K562 (cell line): ENCODE measurements around the gene FLRT1. TPM values are rescaled to one million over a fixed set of nuclear protein-coding genes. Genes with fewer than 3 reads are reported as not detected.

Experiments
- AFF4 ChIP-seq: sonication (generic); formaldehyde crosslinking; IDR thresholded peaks from 2 replicates; pipeline ENCODE4 v1.8.0; 2023; ENCODE audit warnings: mild to moderate bottlenecking, missing genetic modification reagents
- BCLAF1 ChIP-seq, 2 experiments: fragments of 450-650 bp in 1 of 2; IDR thresholded peaks; 2 replicates each; pipeline ENCODE4 v1.6.1; 2011 to 2017; ENCODE audit warnings: low read depth in 2 of 2, antibody characterized with exemption in 1 of 2, borderline replicate concordance in 1 of 2, low read length in 1 of 2, mild to moderate bottlenecking in 1 of 2, mixed read lengths in 1 of 2; ENCODE audit not compliant: control insufficient read depth in 1 of 2
- CBX3 ChIP-seq, 2 experiments: IDR thresholded peaks; 1 replicate in 1 of 2; 2 replicates in 1 of 2; pipeline ENCODE4 v1.6.1; 2012; ENCODE audit warnings: inconsistent platforms in 2 of 2, low read length in 2 of 2, borderline replicate concordance in 1 of 2, control low read depth in 1 of 2
- ETV1 ChIP-seq: fragments of 450-650 bp; conservative IDR thresholded peaks from 2 replicates; pipeline ENCODE4 v1.6.1; 2016; ENCODE audit warnings: missing genetic modification characterization, control low read depth, low read depth, missing compliant biosample characterization
- NONO ChIP-seq, 2 experiments: fragments of 200-400 bp in 1 of 2; fragments of 450-650 bp in 1 of 2; formaldehyde crosslinking in 1 of 2; IDR thresholded peaks; 2 replicates each; pipeline ENCODE4 v1.6.1; 2017; ENCODE audit warnings: low read depth in 2 of 2, mild to moderate bottlenecking in 2 of 2, moderate library complexity in 2 of 2, low read length in 1 of 2
- PHB2 ChIP-seq: fragments of 450-650 bp; IDR thresholded peaks from 2 replicates; pipeline ENCODE4 v1.6.1; 2017; ENCODE audit warnings: low read depth
- RUNX1 ChIP-seq: sonication (generic); IDR thresholded peaks from 2 replicates; pipeline ENCODE4 v1.6.1; 2016; ENCODE audit warnings: antibody characterized with exemption, low read depth
- SAFB ChIP-seq: fragments of 200-400 bp; formaldehyde crosslinking; IDR thresholded peaks from 2 replicates; pipeline ENCODE4 v1.6.1; 2017; ENCODE audit warnings: low read depth, low read length, borderline replicate concordance
- SMAD4 ChIP-seq: fragments of 250-450 bp; sonication (Bioruptor Pico); conservative IDR thresholded peaks from 2 replicates; pipeline ENCODE4 v1.8.0; 2021; ENCODE audit warnings: inconsistent platforms, mild to moderate bottlenecking, moderate library complexity
- ZNF134 ChIP-seq: fragments of 250-450 bp; sonication (Bioruptor Pico); conservative IDR thresholded peaks from 2 replicates; pipeline ENCODE4 v1.4.0; 2020
- ZNF589 ChIP-seq: fragments of 200-800 bp; sonication (Bioruptor generic); IDR thresholded peaks from 2 replicates; pipeline ENCODE4 v1.6.1; 2016; ENCODE audit warnings: low read depth, missing genetic modification characterization, missing compliant biosample characterization
- polyA plus RNA-seq, 8 experiments: library from polyadenylated mRNA; depleted of rRNA in 4 of 8; stranded (reverse) in 5 of 8; unstranded in 3 of 8; fragments of >200 nt; fragmentation: Nextera tagmentation in 2 of 8; fragmentation: Illumina TruSeq in 1 of 8; extraction: Ambion mirVana in 2 of 8; extraction: Trizol in 1 of 8; gene quantifications; 2 replicates each; pipeline versions ENCODE4 v1.2.1 to v1.2.3, GENCODE V29; 2011 to 2014; ENCODE audit warnings: inconsistent platforms in 1 of 8, missing spikeins in 1 of 8
- total RNA-seq, 7 experiments: library from RNA; depleted of rRNA in 6 of 7; stranded (reverse); fragments of >200 nt in 6 of 7; fragmentation: Illumina TruSeq in 2 of 7; extraction: Trizol in 2 of 7; gene quantifications; 2 replicates each; pipeline versions ENCODE4 v1.2.1 to v1.2.3, GENCODE V29; 2011 to 2021; ENCODE audit warnings: low replicate concordance in 1 of 7
- TF ChIP-seq, protein P1 (sequence below), 2 experiments: fragments of 150-350 bp in 1 of 2; IDR thresholded peaks; 2 replicates each; pipeline ENCODE4 v1.6.1; 2012 to 2016; ENCODE audit warnings: low read depth in 2 of 2, low read length in 2 of 2, mild to moderate bottlenecking in 1 of 2, moderate library complexity in 1 of 2
- TF ChIP-seq, protein P2 (sequence below): sonication (generic); IDR thresholded peaks from 2 replicates; pipeline ENCODE4 v1.6.1; 2016

Gene FLRT1
- total and polyA plus RNA-seq, 9 of the 15 experiments (the other 6 are each of a cell fraction or from before 2014, with no cell fraction given), result not detected

DNA sequence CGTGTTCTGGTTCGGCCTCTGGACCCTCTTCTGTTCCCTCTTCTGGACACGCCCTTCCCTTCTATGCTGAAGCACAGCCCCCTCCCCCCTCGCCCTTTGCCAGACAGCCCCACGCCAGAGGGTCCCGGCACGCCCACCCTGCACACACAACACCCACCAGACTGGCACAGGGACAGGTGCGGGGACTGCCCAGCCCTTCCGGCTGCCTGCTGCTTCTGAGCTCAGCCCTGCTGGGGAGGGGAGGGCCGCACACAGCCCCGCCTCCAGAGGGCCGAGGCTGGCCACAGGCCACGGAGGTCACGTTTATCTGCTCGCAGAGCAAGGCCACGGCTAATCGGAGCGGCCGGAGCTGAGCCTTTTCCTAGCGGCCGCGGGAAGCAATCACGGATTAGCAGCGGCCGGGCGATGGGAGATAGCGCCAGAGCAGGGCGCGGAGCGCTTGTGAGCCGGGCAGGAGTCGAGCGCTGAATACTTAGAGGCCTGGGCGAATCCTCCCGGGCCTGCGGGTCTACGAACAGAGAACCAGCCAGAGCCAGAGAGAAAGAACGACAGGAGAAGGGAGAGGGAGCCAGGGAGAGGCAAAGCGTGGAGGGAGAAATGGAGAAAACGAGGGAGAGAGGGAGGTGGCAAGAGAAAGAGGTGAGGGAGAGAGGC, 28.0 kb upstream of the FLRT1 start (continued):
- TF ChIP-seq RUNX1, result peak; percentile 72; the same call in 1 of the 2 replicates
- peak; percentile 79 for TF ChIP-seq ETV1 (tag)
- TF ChIP-seq, protein P1, sequence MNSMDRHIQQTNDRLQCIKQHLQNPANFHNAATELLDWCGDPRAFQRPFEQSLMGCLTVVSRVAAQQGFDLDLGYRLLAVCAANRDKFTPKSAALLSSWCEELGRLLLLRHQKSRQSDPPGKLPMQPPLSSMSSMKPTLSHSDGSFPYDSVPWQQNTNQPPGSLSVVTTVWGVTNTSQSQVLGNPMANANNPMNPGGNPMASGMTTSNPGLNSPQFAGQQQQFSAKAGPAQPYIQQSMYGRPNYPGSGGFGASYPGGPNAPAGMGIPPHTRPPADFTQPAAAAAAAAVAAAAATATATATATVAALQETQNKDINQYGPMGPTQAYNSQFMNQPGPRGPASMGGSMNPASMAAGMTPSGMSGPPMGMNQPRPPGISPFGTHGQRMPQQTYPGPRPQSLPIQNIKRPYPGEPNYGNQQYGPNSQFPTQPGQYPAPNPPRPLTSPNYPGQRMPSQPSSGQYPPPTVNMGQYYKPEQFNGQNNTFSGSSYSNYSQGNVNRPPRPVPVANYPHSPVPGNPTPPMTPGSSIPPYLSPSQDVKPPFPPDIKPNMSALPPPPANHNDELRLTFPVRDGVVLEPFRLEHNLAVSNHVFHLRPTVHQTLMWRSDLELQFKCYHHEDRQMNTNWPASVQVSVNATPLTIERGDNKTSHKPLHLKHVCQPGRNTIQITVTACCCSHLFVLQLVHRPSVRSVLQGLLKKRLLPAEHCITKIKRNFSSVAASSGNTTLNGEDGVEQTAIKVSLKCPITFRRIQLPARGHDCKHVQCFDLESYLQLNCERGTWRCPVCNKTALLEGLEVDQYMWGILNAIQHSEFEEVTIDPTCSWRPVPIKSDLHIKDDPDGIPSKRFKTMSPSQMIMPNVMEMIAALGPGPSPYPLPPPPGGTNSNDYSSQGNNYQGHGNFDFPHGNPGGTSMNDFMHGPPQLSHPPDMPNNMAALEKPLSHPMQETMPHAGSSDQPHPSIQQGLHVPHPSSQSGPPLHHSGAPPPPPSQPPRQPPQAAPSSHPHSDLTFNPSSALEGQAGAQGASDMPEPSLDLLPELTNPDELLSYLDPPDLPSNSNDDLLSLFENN (IDR thresholded peaks at IDR 0.05; ENCODE audit: low read depth in 2 of 2, low read length in 2 of 2), result peak in 1 of 2 experiments; percentile 87; a peak in 2 of 4 replicates
- TF ChIP-seq, protein P2, sequence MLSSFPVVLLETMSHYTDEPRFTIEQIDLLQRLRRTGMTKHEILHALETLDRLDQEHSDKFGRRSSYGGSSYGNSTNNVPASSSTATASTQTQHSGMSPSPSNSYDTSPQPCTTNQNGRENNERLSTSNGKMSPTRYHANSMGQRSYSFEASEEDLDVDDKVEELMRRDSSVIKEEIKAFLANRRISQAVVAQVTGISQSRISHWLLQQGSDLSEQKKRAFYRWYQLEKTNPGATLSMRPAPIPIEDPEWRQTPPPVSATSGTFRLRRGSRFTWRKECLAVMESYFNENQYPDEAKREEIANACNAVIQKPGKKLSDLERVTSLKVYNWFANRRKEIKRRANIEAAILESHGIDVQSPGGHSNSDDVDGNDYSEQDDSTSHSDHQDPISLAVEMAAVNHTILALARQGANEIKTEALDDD, result no peak
- TF ChIP-seq CBX3 (IDR thresholded peaks at IDR 0.05; ENCODE audit: borderline replicate concordance in 1 of 2, low read length in 2 of 2), result peak in 1 of 2 experiments; percentile 66; a peak in 1 of 3 replicates
- peak; percentile 77 for TF ChIP-seq PHB2
- peak; percentile 68; the same call in 1 of the 2 replicates for TF ChIP-seq SAFB
- TF ChIP-seq ZNF589 (CRISPR knock-in tag), result peak; percentile 62; the same call in 1 of the 2 replicates
- peak in 1 of 2 experiments; percentile 71; a peak in 1 of 4 replicates for TF ChIP-seq BCLAF1 (IDR thresholded peaks at IDR 0.05; ENCODE audit: borderline replicate concordance in 1 of 2, control insufficient read depth in 1 of 2, low read depth in 2 of 2, low read length in 1 of 2)
- TF ChIP-seq AFF4, result 0 out of 2 replicates have a peak, but pooled peaks have one; percentile 53
- TF ChIP-seq ZNF134 (CRISPR knock-in tag), result no peak
- peak; percentile 88 for TF ChIP-seq SMAD4 (CRISPR knock-in tag)
- TF ChIP-seq NONO (IDR thresholded peaks at IDR 0.05; ENCODE audit: low read depth in 2 of 2, low read length in 1 of 2), result peak in 1 of 2 experiments; percentile 89; a peak in 2 of 4 replicates
